GM18499 (cell line): ENCODE measurements around the gene TNRC18.
"Not testable (repeated sequence)": the region's sequence is repeated elsewhere in the genome, so short reads cannot be mapped to it uniquely, and the experiment has no call there.

Source experiments
- ATAC-seq: cut with Tn5 transposase; IDR thresholded peaks from one replicate; pipeline ENCODE4 v1.9.1; 2021; ENCODE audit warnings: moderate number of reproducible peaks; ENCODE audit not compliant: insufficient read depth, unreplicated experiment

Gene TNRC18

DNA sequence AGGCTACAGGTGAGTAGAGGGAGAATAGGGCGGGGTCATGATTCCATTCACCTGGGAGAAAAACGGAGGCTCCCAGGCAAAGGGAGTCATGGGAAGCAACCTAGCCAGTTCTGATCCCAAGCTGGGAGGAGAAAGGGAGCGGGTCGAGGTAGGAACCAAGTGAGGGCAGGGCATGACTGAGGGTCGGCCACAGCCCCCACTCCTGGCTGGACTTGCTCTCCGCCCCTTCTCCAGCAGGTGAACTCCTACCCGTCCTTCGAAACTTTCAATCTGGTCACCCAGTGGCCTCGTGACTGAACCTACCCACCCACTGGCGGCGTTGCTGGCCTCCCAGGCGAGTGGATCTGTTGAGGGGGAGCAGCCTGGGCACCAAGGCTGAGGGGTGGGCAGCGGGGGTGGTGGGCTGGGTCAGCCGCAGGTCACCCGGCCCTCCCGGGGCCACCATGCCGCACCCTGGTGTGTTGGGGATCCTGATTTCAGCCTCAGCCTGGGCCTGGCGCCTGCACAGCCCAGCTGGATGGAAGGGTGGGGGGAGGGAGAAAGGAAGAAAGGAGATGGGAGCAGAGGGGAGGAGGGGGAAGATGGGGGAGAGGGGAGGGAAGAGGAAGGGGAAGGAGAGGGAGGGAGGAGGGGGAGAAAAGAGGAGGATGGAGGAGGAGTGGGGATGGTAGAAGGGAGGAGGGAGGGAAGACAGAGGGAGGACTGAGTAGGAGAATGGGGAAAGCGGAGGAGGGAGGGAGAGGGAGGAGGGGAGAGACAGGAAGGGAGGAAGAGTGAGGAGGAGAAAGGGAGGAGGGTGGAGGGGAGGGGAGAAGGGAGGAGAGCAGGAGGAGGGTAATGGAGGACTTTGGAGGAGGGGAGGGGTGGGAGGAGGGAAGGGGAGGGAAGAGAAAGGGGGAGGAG is 141.8 kb downstream of the TNRC18 start:
- ATAC-seq, result not testable (repeated sequence)

GRCh38 chr7:5279734-5280133 is 143.9 kb downstream of the TNRC18 start:
- no peak for ATAC-seq

- no peak for ATAC-seq
These were observed 144.9 kb downstream of the TNRC18 start for GRCh38 chr7:5278766-5279165.

GRCh38 chr7:5276611-5277010 is 147.0 kb downstream of the TNRC18 start:
- no peak for ATAC-seq

GRCh38 chr7:5276123-5276522 is 147.5 kb downstream of the TNRC18 start:
- ATAC-seq, result not testable (repeated sequence)

GRCh38 chr7:5275510-5275909 is 148.1 kb downstream of the TNRC18 start:
- not testable (repeated sequence) for ATAC-seq

GRCh38 chr7:5274985-5275431 is 148.6 kb downstream of the TNRC18 start:
- not testable (repeated sequence) for ATAC-seq

DNA sequence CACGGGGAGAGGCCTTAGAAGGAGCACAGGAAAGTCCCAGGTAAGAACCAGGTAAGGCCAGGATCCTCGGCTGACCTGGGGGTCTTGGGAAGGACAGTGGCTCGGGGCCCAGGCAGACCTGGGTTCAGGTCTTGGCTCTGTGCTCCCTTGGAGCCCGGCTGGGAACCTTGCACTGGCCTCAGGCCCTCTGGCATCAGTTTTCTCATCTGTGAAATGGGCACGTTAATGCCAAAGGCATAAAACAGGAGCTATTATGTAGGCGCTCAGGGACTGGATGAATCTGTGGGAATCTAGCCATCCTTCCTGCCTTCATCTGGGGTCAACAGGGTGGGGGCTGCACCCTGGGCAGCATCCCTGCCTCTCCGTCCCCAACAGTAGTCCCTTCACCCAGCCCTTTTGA is 149.2 kb downstream of the TNRC18 start:
- no peak for ATAC-seq

DNA sequence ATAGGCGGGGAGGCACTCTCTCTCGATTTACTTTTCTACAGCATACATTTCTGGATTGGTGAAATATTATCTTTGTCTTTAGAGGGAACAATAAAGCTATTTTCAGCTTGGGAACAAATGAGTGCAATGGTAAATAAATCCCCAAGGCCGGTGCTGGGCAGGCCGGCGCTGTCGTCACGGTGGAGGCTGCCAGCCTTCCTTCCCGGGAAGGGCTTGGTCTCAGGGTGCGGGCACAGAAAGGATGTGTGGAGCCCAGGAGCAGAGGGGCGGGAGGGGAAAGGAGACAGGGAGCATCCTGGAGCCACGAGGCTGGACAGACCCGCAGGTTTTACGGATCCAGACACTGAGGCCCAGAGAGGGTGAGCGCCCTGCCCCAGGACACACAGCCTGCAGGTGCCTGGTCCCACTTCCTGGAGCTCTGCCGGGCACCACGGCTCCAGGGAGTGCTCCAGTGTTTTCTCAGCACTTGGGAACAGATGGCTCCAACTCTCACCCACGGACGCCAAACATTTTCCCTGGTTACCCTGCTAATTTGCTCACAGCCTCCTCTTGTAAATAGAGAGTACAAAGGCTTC is 149.7 kb downstream of the TNRC18 start:
- ATAC-seq, result not testable (repeated sequence)

DNA sequence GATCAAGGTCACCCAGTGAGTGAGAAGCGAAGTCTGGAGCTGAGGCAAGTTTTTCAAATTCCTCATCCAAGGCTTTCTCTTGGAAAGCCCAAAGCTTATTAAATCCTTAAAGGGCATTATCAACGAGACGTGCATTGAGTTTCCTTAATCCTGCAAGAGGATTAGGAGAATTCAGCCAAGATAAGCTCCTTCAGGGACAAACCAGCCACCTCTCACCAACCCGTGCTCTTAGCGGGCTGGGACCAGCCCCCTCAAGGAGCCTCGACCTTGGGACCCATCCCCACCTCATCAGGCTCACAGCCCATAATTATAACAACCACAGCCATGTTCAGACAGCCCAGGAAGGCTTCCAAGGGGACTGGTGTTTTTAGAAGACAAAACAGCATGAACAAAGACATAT is 152.8 kb downstream of the TNRC18 start:
- no peak for ATAC-seq

DNA sequence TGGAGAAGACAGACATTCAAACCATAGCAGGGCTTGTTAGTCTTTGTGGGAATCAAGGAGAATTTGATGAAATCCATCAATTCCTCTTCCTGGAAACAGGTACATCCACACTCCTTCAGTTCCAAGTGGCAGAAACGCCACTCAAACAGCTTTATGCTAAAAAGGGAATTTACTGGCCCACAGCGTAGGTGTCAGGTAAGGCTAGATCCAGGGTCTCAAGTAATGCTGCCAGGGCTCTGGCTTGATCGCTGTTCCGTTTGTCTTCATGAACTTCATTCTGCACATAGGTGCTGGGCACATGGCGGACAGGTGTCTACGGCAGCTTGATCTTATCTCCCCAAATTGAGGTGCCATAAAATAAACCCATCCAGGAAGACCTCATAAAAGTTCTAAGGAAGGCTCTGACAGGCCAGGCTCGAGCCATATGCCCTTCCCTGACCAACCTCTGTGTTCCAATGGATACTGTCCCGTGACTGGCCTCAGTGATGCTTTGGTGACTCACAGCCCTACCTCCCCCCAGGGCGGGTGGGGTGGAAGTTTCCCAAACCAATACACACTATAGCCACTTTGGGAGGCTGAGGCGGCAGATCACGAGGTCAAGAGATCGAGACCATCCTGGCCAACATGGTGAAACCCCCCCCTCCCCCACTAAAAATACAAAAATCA is 153.5 kb downstream of the TNRC18 start:
- not testable (repeated sequence) for ATAC-seq

DNA sequence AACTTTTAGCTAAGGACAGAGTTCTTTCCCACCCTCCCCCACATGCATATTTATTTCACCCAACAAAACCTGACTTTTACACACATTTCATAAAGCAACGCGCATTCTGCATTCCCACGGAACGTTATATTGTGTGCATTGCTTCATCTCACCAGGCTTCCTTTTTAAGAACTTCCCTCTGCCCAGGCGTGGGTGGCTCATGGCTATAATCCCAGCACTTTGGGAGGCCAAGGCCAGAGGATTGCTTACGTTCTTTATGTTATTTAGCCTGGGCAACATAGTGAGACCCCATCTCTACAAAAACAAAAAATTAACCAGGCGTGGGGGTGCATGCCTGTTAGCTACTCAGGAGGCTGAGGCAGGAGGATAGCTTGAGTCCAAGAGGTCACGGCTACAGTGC is 155.8 kb downstream of the TNRC18 start:
- not testable (repeated sequence) for ATAC-seq

DNA sequence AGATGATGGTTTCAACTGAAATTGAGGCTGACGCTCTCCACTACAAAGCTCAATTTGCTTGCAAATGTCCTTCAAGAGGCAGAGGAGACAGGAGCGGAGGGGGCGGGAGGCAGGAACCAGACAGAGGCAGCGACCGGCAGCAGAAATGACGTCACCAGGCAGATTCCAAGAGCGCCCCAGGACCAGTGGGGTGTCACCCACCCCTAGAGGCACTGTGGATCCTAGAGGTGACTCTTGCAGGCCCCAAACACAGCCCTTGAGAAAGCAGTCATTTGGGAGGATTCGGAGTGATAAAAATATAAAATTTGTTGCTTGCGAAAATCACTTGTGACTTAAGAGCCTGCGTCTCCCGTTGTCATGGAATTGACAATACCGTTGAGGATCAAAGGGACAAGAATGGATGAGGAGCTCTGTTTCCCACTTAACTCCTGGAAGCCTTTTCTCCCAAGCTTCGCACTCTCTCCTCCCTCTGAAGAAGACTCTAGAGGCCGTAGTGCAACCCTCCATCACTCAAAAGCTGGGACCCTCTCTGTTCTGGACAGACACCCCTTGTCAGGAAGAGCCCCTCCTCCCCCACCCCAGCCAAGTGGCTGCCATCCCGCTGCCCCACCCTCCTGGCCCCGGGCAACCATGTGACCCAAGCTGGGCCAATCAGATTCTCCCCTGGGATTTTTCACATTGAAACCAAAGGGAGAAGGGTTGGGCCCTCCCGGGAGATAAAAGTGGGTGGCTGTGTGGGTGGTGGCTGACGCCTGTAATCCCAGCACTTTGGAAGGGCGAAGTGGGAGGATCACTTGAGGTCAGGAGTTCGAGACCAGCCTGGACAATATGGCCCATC is 157.2 kb downstream of the TNRC18 start:
- no peak for ATAC-seq

DNA sequence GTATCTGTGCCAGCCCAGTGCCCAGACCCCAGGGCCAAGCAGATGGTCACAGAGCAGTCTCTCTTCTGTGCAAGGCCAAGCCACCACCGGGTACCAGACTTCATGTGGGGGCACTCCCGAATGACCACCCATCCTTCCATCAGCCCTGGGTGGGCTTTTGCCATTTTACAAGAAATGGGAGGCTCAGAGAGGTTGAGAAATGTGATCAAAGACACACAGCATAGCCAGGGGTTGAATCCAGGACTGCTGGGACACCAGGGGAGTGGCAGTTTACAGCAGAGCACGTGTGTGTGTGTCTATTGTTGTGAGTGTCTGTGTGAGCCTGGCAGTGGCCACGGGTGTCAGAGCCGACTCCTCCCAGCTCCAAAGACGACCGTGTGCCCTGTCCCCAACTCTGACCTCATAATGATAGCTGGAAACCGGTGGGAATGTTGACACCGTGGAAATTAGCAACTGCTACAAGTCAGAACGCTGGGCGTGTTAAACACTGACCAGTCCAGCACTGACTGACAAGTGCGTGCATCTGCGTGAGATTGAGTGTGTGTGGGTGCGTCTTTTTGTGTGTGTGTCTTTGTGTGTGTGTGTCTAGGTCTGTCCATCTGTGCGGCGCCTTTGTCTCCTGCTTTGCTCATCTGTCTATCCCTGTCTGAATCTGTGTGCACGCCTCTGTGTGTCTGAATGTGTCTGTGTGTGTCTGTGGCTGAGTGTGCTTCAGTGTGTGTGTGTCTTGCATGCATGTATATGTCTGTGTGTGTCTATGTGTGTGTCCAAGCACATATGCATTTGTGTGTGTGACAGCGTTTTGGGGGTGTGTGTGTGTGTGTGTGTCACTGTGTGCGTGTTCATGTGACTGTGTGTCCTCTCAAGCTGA is 158.1 kb downstream of the TNRC18 start:
- ATAC-seq, result no peak

DNA sequence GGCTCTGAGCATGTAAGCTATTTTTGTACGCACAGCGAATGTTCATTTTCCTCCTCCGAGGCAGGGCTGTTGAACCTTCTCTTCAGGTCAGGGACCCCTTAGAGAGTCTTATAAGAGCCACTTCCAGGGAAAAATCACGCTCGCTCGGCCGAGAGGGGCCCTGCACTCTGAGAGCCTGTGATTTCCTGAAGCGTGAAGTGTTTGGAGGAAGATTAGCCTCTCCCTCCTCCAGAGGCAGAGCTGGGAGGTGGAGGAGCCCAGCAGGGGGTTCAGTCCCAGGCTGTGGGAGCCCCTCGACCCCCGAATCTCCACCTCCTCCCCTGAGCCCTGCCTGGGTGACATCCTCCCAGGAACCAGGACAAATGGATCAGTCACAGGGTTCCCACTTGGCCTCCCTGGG is 160.6 kb downstream of the TNRC18 start:
- ATAC-seq, result not testable (repeated sequence)

- not testable (repeated sequence) for ATAC-seq
These were observed 163.0 kb downstream of the TNRC18 start for GRCh38 chr7:5260530-5261068.
